ENCODE measurements around the gene JSRP1.

DNA sequence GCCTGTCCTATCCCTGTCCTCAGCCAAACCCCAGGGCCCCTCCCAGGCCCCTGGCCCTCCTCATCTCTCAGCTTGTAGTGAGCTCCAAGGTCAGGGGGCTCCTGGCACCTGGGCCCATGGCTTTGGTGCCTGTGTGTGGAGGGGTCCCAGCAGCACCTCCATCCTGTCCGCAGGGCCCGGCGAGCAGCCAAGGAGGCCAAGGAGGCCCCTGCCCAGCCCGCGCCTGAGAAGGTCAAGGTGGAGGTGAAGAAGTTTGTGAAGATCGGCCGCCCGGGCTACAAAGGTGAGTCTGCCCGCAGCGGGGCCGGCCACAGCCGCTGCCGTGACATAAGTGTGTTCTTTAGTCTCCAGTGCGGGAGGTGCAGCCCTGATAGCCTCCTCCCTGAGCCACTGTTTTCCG, 10.9 kb downstream of the JSRP1 start:
- no peak for TF ChIP-seq EZH2 (IDR thresholded peaks at IDR 0.05; ENCODE audit: low read length, missing control alignments)
- TF ChIP-seq, protein P1, sequence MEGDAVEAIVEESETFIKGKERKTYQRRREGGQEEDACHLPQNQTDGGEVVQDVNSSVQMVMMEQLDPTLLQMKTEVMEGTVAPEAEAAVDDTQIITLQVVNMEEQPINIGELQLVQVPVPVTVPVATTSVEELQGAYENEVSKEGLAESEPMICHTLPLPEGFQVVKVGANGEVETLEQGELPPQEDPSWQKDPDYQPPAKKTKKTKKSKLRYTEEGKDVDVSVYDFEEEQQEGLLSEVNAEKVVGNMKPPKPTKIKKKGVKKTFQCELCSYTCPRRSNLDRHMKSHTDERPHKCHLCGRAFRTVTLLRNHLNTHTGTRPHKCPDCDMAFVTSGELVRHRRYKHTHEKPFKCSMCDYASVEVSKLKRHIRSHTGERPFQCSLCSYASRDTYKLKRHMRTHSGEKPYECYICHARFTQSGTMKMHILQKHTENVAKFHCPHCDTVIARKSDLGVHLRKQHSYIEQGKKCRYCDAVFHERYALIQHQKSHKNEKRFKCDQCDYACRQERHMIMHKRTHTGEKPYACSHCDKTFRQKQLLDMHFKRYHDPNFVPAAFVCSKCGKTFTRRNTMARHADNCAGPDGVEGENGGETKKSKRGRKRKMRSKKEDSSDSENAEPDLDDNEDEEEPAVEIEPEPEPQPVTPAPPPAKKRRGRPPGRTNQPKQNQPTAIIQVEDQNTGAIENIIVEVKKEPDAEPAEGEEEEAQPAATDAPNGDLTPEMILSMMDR (conservative IDR thresholded peaks at IDR 0.05 in 1 of 2, IDR thresholded peaks at IDR 0.05 in 1 of 2; ENCODE audit: low read depth in 1 of 2, low read length in 2 of 2): no peak

All from fibroblast of lung (primary cell).